ENCODE measurements around the gene DQX1.
A peak's percentile ranks its signal among the peaks of the same experiment; 100 is the strongest.

The DQX1 gene

GRCh38 chr2:74573747-74574562, 47.9 kb upstream of the DQX1 start:
- TF ChIP-seq ARNTL (CRISPR knock-in tag; IDR thresholded peaks at IDR 0.05; ENCODE audit: borderline replicate concordance, low read depth) (no peak), PATZ1 (CRISPR knock-in tag; IDR thresholded peaks at IDR 0.05; ENCODE audit: borderline replicate concordance) (no peak), GLIS3 (CRISPR knock-in tag; IDR thresholded peaks at IDR 0.05) (no peak), ZNF565 (CRISPR knock-in tag; conservative IDR thresholded peaks at IDR 0.05; ENCODE audit: low read depth) (no peak)
- ATAC-seq = peak; percentile 97

- ATAC-seq = no peak
- TF ChIP-seq GLIS3 (CRISPR knock-in tag; IDR thresholded peaks at IDR 0.05) (no peak), ZNF70 (CRISPR knock-in tag; IDR thresholded peaks at IDR 0.05) (no peak), ZNF565 (CRISPR knock-in tag; conservative IDR thresholded peaks at IDR 0.05; ENCODE audit: low read depth) (no peak), BACH2 (CRISPR knock-in tag; IDR thresholded peaks at IDR 0.05; ENCODE audit: borderline replicate concordance) (no peak), ZC3H10 (CRISPR knock-in tag; IDR thresholded peaks at IDR 0.05) (no peak), TSHZ2 (CRISPR knock-in tag; IDR thresholded peaks at IDR 0.05) (no peak), ZNF8 (CRISPR knock-in tag; IDR thresholded peaks at IDR 0.05) (no peak), CREB5 (CRISPR knock-in tag; IDR thresholded peaks at IDR 0.05; ENCODE audit: low read depth) (no peak), ZFP30 (CRISPR knock-in tag; IDR thresholded peaks at IDR 0.05) (no peak), ISL1 (CRISPR knock-in tag; IDR thresholded peaks at IDR 0.05) (no peak), CSRNP3 (CRISPR knock-in tag; IDR thresholded peaks at IDR 0.05) (no peak), CSDC2 (CRISPR knock-in tag; IDR thresholded peaks at IDR 0.05) (no peak), ZFP3 (CRISPR knock-in tag; IDR thresholded peaks at IDR 0.05) (no peak), PPARA (CRISPR knock-in tag; IDR thresholded peaks at IDR 0.05; ENCODE audit: borderline replicate concordance) (no peak)
These were observed 46.3 kb upstream of the DQX1 start for GRCh38 chr2:74572178-74572925.

- TF ChIP-seq PPARA (CRISPR knock-in tag; IDR thresholded peaks at IDR 0.05; ENCODE audit: borderline replicate concordance) (no peak), BACH2 (CRISPR knock-in tag; IDR thresholded peaks at IDR 0.05; ENCODE audit: borderline replicate concordance) (no peak), ARNTL (CRISPR knock-in tag; IDR thresholded peaks at IDR 0.05; ENCODE audit: borderline replicate concordance, low read depth) (no peak), TCF4 (CRISPR knock-in tag; IDR thresholded peaks at IDR 0.05; ENCODE audit: borderline replicate concordance) (no peak), SNAI2 (CRISPR knock-in tag; IDR thresholded peaks at IDR 0.05) (no peak), ZNF70 (CRISPR knock-in tag; IDR thresholded peaks at IDR 0.05) (no peak), ZNF8 (CRISPR knock-in tag; IDR thresholded peaks at IDR 0.05) (no peak), POU6F1 (CRISPR knock-in tag; IDR thresholded peaks at IDR 0.05; ENCODE audit: borderline replicate concordance, low read depth) (no peak), ZNF565 (CRISPR knock-in tag; conservative IDR thresholded peaks at IDR 0.05; ENCODE audit: low read depth) (no peak), ESRRG (CRISPR knock-in tag; IDR thresholded peaks at IDR 0.05) (no peak), OSR1 (CRISPR knock-in tag; IDR thresholded peaks at IDR 0.05) (no peak), RARB (CRISPR knock-in tag; IDR thresholded peaks at IDR 0.05) (no peak), PATZ1 (CRISPR knock-in tag; IDR thresholded peaks at IDR 0.05; ENCODE audit: borderline replicate concordance) (no peak), TOX (CRISPR knock-in tag; IDR thresholded peaks at IDR 0.05; ENCODE audit: borderline replicate concordance) (no peak), ZC3H10 (CRISPR knock-in tag; IDR thresholded peaks at IDR 0.05) (no peak)
- no peak for ATAC-seq
These were observed 45.0 kb upstream of the DQX1 start for GRCh38 chr2:74571058-74571457.

Data from SK-N-SH treated with all-trans-retinoic acid at 6 μM for 48 hours (cell line).